BJ (cell line): ENCODE measurements around the gene IGSF23. TPM values are rescaled to one million over a fixed set of nuclear protein-coding genes. Genes with fewer than 3 reads are reported as not detected.

ENCODE experiments used
- CTCF ChIA-PET: fragments of 350-600 bp; formaldehyde crosslinking; extraction: SDS; loops from one replicate; lab custom pipeline; 2021; ENCODE audit warnings: antibody characterized with exemption, inconsistent platforms; lab: Yijun Ruan, JAX
- POLR2A ChIA-PET: fragments of 300-600 bp; sonication (Branson Sonifier 250); formaldehyde crosslinking; extraction: SDS; loops from one replicate; lab custom pipeline; 2021; ENCODE audit warnings: antibody characterized with exemption; lab: Charles Lee
- DNase-seq: peaks from one replicate; pipeline ENCODE4 v3.0.0-alpha.2; 2011; ENCODE audit warnings: low read depth
- H3K27me3 ChIP-seq: 2 replicates; pipeline ENCODE4 v1.6.0; 2011; ENCODE audit warnings: low read length; ENCODE audit not compliant: control insufficient read depth, insufficient read depth
- H3K36me3 ChIP-seq: 2 replicates; pipeline ENCODE4 v1.5.1; 2011; ENCODE audit warnings: low read length; ENCODE audit not compliant: control insufficient read depth, insufficient read depth
- H3K4me3 ChIP-seq: 2 replicates; pipeline ENCODE4 v1.5.1; 2011; ENCODE audit warnings: low read depth, mild to moderate bottlenecking, control low read depth, low read length
- polyA minus RNA-seq: library from RNA; depleted of rRNA, polyadenylated mRNA; stranded (reverse); fragments of >200 nt; gene quantifications from 2 replicates; pipeline ENCODE4 v1.2.3, GENCODE V29; 2011; rRNA and poly(A)+ RNA removed
- polyA plus RNA-seq: library from polyadenylated mRNA; depleted of rRNA; stranded (reverse); fragments of >200 nt; gene quantifications from 2 replicates; pipeline ENCODE4 v1.2.3, GENCODE V29; 2011; rRNA removed
- TF ChIP-seq, protein P1 (sequence below): IDR thresholded peaks from 2 replicates; pipeline ENCODE4 v1.5.1; 2011; ENCODE audit warnings: low read depth, mild to moderate bottlenecking, control low read depth, inconsistent platforms, low read length, moderate library complexity; ENCODE audit not compliant: insufficient read depth

IGSF23 gene, protein sequence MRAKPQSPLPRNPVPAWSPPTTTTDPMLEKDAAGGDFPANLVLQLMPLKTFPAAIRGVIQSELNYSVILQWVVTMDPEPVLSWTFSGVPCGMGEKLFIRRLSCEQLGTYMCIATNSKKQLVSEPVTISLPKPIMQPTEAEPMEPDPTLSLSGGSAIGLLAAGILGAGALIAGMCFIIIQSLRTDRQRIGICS
- polyA plus RNA-seq (0.21 and 0.51 TPM in 2 replicates), polyA minus RNA-seq (0.28 TPM in 1 of 2 replicates, not detected in the other)

DNA sequence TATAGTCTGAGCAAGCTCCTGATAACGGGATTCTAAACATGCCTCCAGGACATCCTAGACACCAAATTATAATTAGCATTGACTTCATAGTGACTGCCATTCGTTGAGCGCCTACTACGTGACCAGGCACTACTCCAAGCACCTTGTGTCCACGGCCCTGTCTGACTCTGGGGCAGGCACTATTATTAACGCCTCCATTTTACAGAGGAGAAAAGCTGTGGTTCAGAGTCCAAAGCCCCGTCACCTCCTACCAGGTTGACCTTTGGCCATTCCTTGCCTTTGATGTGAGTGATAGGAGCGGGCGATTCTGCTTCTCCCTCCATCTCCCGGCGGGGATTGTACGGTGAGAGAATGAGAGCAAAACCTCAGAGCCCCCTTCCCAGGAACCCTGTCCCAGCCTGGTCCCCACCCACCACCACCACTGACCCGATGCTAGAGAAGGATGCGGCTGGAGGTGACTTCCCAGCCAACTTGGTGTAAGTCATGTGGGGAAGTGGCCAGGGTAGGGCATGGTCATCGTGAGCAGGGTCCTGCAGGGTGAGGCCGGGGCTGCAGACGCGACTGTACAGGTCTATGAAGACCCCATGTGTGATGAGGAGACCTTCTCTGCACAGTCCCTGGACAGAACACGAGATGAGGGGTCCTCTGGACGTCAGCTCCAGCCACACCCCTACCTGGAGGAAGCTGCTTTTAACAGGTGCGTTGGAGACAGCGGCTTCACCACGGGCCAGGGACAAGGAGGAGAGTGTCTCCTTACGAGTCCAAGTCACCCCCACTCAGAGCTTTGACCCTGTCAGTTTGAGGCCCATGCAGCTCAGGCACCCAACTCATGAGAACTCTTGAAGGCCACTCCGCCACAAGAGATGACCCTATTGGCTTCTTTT lies at the start of gene IGSF23:
Gene IGSF23, plus strand, starts transcription at position 269 of the 884 bp plus-strand sequence. Its CDS starts 83 bp downstream, at position 352.
- DNase-seq: no peak
- Histone ChIP-seq H3K4me3 (no peak within 1 kb of the TSS), H3K27me3 (no peaks in the 10 kb centered on the region), H3K36me3 (no peaks in the 10 kb centered on the region)
- TF ChIP-seq, protein P1, sequence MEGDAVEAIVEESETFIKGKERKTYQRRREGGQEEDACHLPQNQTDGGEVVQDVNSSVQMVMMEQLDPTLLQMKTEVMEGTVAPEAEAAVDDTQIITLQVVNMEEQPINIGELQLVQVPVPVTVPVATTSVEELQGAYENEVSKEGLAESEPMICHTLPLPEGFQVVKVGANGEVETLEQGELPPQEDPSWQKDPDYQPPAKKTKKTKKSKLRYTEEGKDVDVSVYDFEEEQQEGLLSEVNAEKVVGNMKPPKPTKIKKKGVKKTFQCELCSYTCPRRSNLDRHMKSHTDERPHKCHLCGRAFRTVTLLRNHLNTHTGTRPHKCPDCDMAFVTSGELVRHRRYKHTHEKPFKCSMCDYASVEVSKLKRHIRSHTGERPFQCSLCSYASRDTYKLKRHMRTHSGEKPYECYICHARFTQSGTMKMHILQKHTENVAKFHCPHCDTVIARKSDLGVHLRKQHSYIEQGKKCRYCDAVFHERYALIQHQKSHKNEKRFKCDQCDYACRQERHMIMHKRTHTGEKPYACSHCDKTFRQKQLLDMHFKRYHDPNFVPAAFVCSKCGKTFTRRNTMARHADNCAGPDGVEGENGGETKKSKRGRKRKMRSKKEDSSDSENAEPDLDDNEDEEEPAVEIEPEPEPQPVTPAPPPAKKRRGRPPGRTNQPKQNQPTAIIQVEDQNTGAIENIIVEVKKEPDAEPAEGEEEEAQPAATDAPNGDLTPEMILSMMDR: no peak
- ChIA-PET POLR2A (no interaction called here), CTCF (interaction anchor here (0.8 to 1.9 kb wide), 4 partner anchors 9 to 290 kb away, joined by 3 to 5 read pairs (median 4); no protein-coding TSS in a partner anchor)

DNA sequence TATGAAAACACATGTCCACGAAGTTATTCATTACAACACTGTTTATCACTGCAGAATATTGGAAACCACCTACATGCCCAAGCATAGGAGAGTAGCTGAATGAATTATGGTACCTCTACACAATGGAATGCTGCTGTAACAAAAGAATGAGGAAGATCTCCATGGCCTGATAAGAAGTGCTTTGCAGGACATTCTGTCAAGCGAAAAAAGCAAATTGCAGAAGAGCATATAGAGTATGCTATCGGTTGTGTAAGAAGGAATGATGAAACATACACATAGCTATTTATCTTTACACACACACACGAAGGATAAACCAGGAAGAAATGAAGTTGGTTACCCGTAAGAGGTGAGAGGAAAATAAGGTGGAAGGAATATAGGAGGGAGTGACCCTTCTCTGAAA lies 46.4 kb upstream of the IGSF23 start:
- no peak for DNase-seq
- ChIA-PET POLR2A (no interaction called here), CTCF (interaction anchor here (2.5 kb wide), 1 partner anchor 10 kb away, joined by 5 read pairs; no protein-coding TSS in a partner anchor)
- H3K27me3 ChIP-seq: peaks cover 13% of the 10 kb centered on the region
- TF ChIP-seq, protein P1: no peak
- H3K36me3 ChIP-seq: no peaks in the 10 kb centered on the region
- H3K4me3 ChIP-seq: no peak overlapping the region

DNA sequence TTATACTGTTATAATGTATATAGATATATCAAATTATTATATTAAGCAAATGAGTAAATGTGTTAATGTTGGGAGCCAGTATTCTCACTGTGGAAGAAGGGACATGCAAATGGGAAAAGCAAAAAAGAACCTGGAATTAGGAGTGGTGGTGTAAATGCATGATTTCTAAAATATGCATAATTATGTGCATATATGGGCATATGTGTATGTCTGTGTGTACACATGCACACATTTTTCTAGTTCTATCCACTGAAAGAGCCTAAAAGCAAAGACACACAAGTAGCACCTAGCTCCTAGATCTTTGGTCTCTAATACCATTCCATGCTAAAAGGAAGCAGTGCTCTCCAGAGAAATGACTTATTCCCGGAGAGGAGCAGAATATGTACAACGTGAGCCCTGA lies 45.6 kb upstream of the IGSF23 start:
- Histone ChIP-seq H3K36me3 (no peaks in the 10 kb centered on the region), H3K4me3 (no peak overlapping the region), H3K27me3 (peaks cover 13% of the 10 kb centered on the region)
- DNase-seq: no peak
- TF ChIP-seq, protein P1: no peak
- POLR2A ChIA-PET: no interaction called here
- CTCF ChIA-PET: interaction anchor here (2.5 kb wide), 1 partner anchor 9 kb away, joined by 5 read pairs; no protein-coding TSS in a partner anchor

DNA sequence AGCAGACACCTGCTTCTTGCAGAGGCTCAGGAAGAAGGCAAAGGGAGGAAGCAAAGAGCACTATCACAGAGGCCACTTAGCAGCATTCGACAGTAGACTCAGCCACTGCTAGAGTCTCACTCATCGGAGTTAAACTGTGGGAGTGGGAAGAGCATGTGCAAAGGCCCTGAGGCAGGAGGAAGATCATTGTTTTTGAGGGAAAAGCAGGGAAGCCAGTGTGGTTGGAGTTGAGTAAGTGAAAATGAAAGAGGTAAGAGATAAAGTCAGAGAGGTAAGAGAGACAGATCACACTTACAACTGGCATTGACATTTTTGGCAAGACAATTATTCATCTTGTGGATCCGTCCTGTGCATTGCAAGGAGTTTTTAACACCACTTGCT lies 42.8 kb upstream of the IGSF23 start:
- ChIA-PET CTCF (interaction anchor here (0.6 to 3.3 kb wide), 39 partner anchors 8 to 276 kb away, joined by 3 to 82 read pairs (median 5); partner anchors contain the start of genes CEACAM19 and NECTIN2), POLR2A (no interaction called here)
- DNase-seq: no peak
- no peak overlapping the region for H3K4me3 ChIP-seq
- TF ChIP-seq, protein P1: no peak
- H3K27me3 ChIP-seq: peaks cover 13% of the 10 kb centered on the region
- no peaks in the 10 kb centered on the region for H3K36me3 ChIP-seq
